NAMALWA (cell line): Measurements from ENCODE around the gene EFNA3.

Experiments used
- DNase-seq: peaks from one replicate; pipeline ENCODE4 v3.0.0-alpha.2; 2015; ENCODE audit warnings: low spot score

Gene EFNA3

GRCh38 chr1:155133799-155134281 is 55.2 kb downstream of the EFNA3 start:
- DNase-seq = no peak

- DNase-seq = no peak
Measured at GRCh38 chr1:155134322-155134721, 55.7 kb downstream of the EFNA3 start.

- no peak for DNase-seq
Measured at GRCh38 chr1:155134880-155135414, 56.3 kb downstream of the EFNA3 start.

- DNase-seq = peak; percentile 99
Measured at GRCh38 chr1:155135415-155136028, 56.9 kb downstream of the EFNA3 start, which contains the start of gene SLC50A1. TSS of gene SLC50A1 (plus strand) at chr1:155135852. CDS start at chr1:155135912, 60 bp downstream.

- peak; percentile 68 for DNase-seq
Measured at GRCh38 chr1:155136748-155137147, 58.1 kb downstream of the EFNA3 start.
